DMS153 treated with DMSO at 0.1 percent for 48 hours (cell line): ENCODE data around the gene MAGEE2.
A peak's percentile ranks its signal among the peaks of the same experiment; 100 is the strongest.
"Not testable (repeated sequence)": the region's sequence is repeated elsewhere in the genome, so short reads cannot be mapped to it uniquely, and the experiment has no call there.

ENCODE experiments used
- DNase-seq: peaks from one replicate; lab custom pipeline; 2025; ENCODE audit not compliant: unreplicated experiment; lab: John Stamatoyannopoulos, UW

The MAGEE2 gene

GRCh38 chrX:75784680-75785491, at the start of gene MAGEE2:
Gene MAGEE2 (minus strand): TSS chrX:75785254. CDS start chrX:75785051, 203 bp downstream.
- DNase-seq = no peak

GRCh38 chrX:75786290-75786689, 1.2 kb upstream of the MAGEE2 start:
- no peak for DNase-seq

GRCh38 chrX:75781611-75782010, 3.4 kb downstream of the MAGEE2 start:
- no peak for DNase-seq

- DNase-seq = not testable (repeated sequence)
These were observed 17.0 kb downstream of the MAGEE2 start for GRCh38 chrX:75768063-75768462.

- DNase-seq = no peak
These were observed 36.6 kb downstream of the MAGEE2 start for GRCh38 chrX:75748431-75748830.

GRCh38 chrX:75746891-75747639, 38.0 kb downstream of the MAGEE2 start:
- DNase-seq = peak; percentile 4
